Endodermal cell (in vitro differentiated cells): ENCODE results near the gene MYH9. TPM values are rescaled to one million over a fixed set of nuclear protein-coding genes. Genes with fewer than 3 reads are reported as not detected.
A peak's percentile ranks its signal among the peaks of the same experiment; 100 is the strongest.

ENCODE experiments used
- DNase-seq: peaks from one replicate; pipeline ENCODE4 v3.0.0-alpha.2; 2017
- H3K27ac ChIP-seq: 2 replicates; pipeline ENCODE4 v1.5.1; 2013; ENCODE audit warnings: mild to moderate bottlenecking, low read depth, low read length, moderate library complexity
- H3K27me3 ChIP-seq: 2 replicates; pipeline ENCODE4 v1.6.1; 2013; ENCODE audit warnings: mild to moderate bottlenecking, low read length, moderate library complexity; ENCODE audit not compliant: insufficient read depth, control insufficient read depth, poor library complexity, severe bottlenecking
- H3K36me3 ChIP-seq: 2 replicates; pipeline ENCODE4 v1.7.0; 2013; ENCODE audit warnings: mild to moderate bottlenecking, low read length, moderate library complexity; ENCODE audit not compliant: control insufficient read depth, insufficient read depth
- H3K4me1 ChIP-seq: one replicate; pipeline ENCODE4 v1.7.0; 2013; ENCODE audit warnings: low read length; ENCODE audit not compliant: control insufficient read depth, insufficient read depth
- H3K4me3 ChIP-seq: 2 replicates; pipeline ENCODE4 v1.5.1; 2013; ENCODE audit warnings: mild to moderate bottlenecking, low read length, moderate library complexity
- H3K9ac ChIP-seq: 2 replicates; pipeline ENCODE4 v1.6.1; 2013; ENCODE audit warnings: mild to moderate bottlenecking, low read length, moderate library complexity; ENCODE audit not compliant: poor library complexity, severe bottlenecking; ENCODE audit errors: extremely low read depth
- H3K9me3 ChIP-seq: 2 replicates; pipeline ENCODE4 v1.6.1; 2013; ENCODE audit warnings: mild to moderate bottlenecking, low read length, moderate library complexity; ENCODE audit not compliant: control insufficient read depth
- H3K27ac Mint-ChIP-seq: 2 replicates; pipeline ENCODE4 v1.8.0; 2020; ENCODE audit warnings: mixed read lengths
- H3K27me3 Mint-ChIP-seq: 2 replicates; pipeline ENCODE4 v1.8.0; 2021; ENCODE audit warnings: mild to moderate bottlenecking, mixed read lengths; ENCODE audit not compliant: insufficient read depth
- H3K36me3 Mint-ChIP-seq: 2 replicates; pipeline ENCODE4 v1.8.0; 2020; ENCODE audit warnings: low read depth, mixed read lengths
- H3K4me1 Mint-ChIP-seq: 2 replicates; pipeline ENCODE4 v1.8.0; 2020; ENCODE audit warnings: mixed read lengths
- H3K4me3 Mint-ChIP-seq: 2 replicates; pipeline ENCODE4 v1.8.0; 2020; ENCODE audit warnings: mild to moderate bottlenecking, moderate library complexity, mixed read lengths
- H3K9me3 Mint-ChIP-seq: 2 replicates; pipeline ENCODE4 v1.8.0; 2020; ENCODE audit warnings: mild to moderate bottlenecking, mixed read lengths
- WGBS, 2 experiments: methylation state at CpG; one replicate each; pipeline versions ENCODE4 v1.1.5 to v1.1.7; 2013; ENCODE audit warnings: missing lambda C conversion rate in 2 of 2, mixed read lengths in 1 of 2; ENCODE audit not compliant: insufficient coverage in 1 of 2, insufficient read length in 1 of 2; 5-methylcytosine and 5-hydroxymethylcytosine counted together
- total RNA-seq, 2 donors: library from RNA; stranded (reverse); fragmentation: NEBNext Ultra II Directional in 1 of 2; extraction: Animal tissue kit (Norgen Biotek cat#: 25700) in 1 of 2; gene quantifications; 2 replicates in 1 of 2; 3 replicates in 1 of 2; pipeline ENCODE4 v1.2.1, GENCODE V29; 2021
- TF ChIP-seq, protein P1 (sequence below): fragments of 200-600 bp; sonication (generic); conservative IDR thresholded peaks from 2 replicates; pipeline ENCODE4 v1.5.0; 2021; ENCODE audit warnings: antibody characterized with exemption, mild to moderate bottlenecking

The MYH9 gene
- total RNA-seq, 2 donors from 2014 or later = 270 to 288 TPM

DNA sequence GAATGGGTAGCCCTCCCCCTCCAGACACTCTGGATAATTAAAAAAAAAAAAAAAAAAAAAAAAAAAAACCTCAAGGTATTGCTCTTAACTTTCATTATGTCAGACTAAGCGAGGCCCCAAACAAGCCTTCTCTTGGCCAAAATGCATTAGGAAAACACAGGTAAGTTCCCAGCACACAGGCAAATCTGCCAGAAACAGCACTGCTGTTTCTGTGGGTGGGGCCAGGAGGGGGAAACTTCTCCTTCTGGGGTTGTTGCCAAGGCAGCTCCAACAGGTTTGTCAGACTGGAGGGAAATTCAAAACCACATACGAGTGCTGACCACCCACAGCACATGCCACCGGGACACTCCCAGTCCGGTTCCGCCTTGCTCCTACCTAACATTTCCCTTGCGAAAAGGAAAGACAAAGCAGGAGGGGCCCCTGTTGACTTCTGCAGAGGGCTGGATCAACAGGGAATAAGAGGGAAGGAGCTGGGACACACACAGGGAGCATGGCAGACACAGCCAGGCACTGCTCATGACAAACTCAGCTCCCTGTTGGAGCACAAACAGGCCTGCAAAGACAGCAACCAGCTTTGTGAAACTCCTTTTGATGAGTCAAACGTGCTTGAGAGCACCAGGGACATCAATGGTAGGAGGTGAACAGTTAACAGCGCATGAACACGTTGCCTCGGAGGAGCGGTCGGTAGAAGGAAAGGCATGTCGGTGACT, 55.0 kb downstream of the MYH9 start:
- Mint-ChIP-seq H3K9me3 (no peaks in the 10 kb centered on the region), H3K27me3 (no peaks in the 10 kb centered on the region), H3K4me3 (no peak overlapping the region), H3K4me1 (peaks cover 81% of the 10 kb centered on the region), H3K36me3 (peaks cover 61% of the 10 kb centered on the region), H3K27ac (peak overlapping the region; percentile 90)
- WGBS, 2 experiments = 84% methylated on average over 11 to 13 of the region's 13 CpGs
- peaks cover 65% of the 10 kb centered on the region for H3K4me1 ChIP-seq
- H3K9me3 ChIP-seq = no peaks in the 10 kb centered on the region
- H3K4me3 ChIP-seq = no peak overlapping the region
- TF ChIP-seq, protein P1, sequence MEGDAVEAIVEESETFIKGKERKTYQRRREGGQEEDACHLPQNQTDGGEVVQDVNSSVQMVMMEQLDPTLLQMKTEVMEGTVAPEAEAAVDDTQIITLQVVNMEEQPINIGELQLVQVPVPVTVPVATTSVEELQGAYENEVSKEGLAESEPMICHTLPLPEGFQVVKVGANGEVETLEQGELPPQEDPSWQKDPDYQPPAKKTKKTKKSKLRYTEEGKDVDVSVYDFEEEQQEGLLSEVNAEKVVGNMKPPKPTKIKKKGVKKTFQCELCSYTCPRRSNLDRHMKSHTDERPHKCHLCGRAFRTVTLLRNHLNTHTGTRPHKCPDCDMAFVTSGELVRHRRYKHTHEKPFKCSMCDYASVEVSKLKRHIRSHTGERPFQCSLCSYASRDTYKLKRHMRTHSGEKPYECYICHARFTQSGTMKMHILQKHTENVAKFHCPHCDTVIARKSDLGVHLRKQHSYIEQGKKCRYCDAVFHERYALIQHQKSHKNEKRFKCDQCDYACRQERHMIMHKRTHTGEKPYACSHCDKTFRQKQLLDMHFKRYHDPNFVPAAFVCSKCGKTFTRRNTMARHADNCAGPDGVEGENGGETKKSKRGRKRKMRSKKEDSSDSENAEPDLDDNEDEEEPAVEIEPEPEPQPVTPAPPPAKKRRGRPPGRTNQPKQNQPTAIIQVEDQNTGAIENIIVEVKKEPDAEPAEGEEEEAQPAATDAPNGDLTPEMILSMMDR = no peak
- no peak overlapping the region for H3K9ac ChIP-seq
- H3K27me3 ChIP-seq = no peaks in the 10 kb centered on the region
- peak overlapping the region; percentile 67 for H3K27ac ChIP-seq
- peak; percentile 69 for DNase-seq
- H3K36me3 ChIP-seq = peaks cover 92% of the 10 kb centered on the region

DNA sequence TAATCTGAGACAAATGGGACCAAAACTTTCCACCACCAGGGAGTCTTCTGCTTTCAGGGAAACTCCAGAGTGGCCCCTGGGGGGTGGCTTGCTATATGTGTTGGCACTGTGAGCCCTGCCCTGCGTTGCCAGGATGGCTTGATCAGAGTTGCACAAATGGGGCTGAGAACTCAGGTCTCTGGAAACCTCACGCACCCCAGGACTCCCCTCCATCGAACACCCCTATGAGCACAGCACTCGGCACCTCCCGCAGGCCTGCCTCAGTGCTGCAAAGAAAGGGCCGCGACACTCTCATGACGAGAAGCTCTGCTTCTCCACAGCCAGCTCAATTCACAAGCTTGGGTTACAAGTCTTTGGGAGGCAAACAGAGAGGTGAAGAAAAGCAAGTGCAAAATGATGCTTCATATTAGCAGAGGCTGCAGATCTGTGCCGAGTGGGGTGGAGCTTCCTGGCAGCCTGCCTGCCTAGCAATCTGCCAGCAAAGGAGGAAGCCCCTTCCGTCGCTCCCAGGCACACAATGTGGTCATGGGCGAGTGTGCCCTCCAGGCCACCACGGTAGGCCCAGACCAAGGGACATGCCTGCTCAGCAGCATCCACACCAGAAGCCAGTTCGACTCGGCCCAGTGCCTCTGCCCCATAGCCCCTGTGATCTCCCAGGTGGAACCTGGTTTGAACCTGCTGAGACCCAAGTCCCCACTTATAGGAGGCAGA, 55.7 kb downstream of the MYH9 start:
- Mint-ChIP-seq H3K27ac (peak overlapping the region; percentile 99), H3K9me3 (no peaks in the 10 kb centered on the region), H3K4me3 (no peak overlapping the region), H3K27me3 (no peaks in the 10 kb centered on the region), H3K36me3 (peaks cover 61% of the 10 kb centered on the region), H3K4me1 (peaks cover 77% of the 10 kb centered on the region)
- Histone ChIP-seq H3K36me3 (peaks cover 93% of the 10 kb centered on the region), H3K9ac (peak overlapping the region; percentile 56), H3K27ac (peak overlapping the region; percentile 44), H3K27me3 (no peaks in the 10 kb centered on the region), H3K4me1 (peaks cover 61% of the 10 kb centered on the region), H3K4me3 (no peak overlapping the region), H3K9me3 (no peaks in the 10 kb centered on the region)
- peak; percentile 68 for DNase-seq
- WGBS, 2 experiments = 93 to 94% methylated on average over 10 to 15 of the region's 15 CpGs
- TF ChIP-seq, protein P1 = no peak

DNA sequence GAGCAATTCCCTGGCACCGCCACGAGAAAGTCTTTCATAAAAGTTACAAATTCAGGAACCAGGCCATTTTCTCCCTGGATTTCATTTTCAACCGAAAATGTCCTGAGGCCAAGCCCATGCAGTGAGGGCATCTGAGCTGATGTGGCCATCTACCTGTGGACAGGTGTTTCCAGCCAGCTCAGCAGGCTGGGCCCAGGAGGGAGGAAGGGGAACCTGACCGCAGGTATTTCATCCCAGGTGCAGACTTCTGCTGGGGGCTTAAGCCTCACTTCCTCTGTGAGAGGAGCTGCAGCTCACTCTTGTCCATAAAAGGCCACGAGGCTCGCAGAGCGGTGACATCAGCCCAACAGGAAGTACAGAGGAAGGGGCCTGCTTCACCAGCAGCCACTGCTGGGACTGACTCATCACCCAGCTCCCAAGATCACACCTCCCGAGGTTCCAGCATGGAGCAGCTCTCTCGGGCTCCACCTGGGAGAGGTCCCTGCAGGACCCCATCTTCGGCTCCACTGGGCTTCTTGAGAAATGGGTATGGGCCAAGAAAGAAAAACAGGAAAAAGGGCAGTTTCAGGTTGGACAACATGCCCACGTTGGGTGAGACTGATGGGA, 56.4 kb downstream of the MYH9 start:
- H3K4me3 ChIP-seq = no peak overlapping the region
- Mint-ChIP-seq H3K27me3 (no peaks in the 10 kb centered on the region), H3K36me3 (peaks cover 61% of the 10 kb centered on the region), H3K9me3 (no peaks in the 10 kb centered on the region), H3K27ac (peak overlapping the region; percentile 99), H3K4me3 (no peak overlapping the region), H3K4me1 (peaks cover 71% of the 10 kb centered on the region)
- peaks cover 57% of the 10 kb centered on the region for H3K4me1 ChIP-seq
- peak overlapping the region; percentile 69 for H3K27ac ChIP-seq
- TF ChIP-seq, protein P1 = no peak
- no peaks in the 10 kb centered on the region for H3K9me3 ChIP-seq
- peak overlapping the region; percentile 56 for H3K9ac ChIP-seq
- no peaks in the 10 kb centered on the region for H3K27me3 ChIP-seq
- peak; percentile 92 for DNase-seq
- WGBS, 2 experiments = 84 to 86% methylated on average over 8 to 11 of the region's 11 CpGs
- peaks cover 93% of the 10 kb centered on the region for H3K36me3 ChIP-seq
